Activated CD8-positive, alpha-beta memory T cell treated with anti-CD3 and anti-CD28 coated beads for 36 hours (primary cell): ENCODE measurements around the gene TMPRSS3. TPM values are rescaled to one million over a fixed set of nuclear protein-coding genes. Genes with fewer than 3 reads are reported as not detected.

ENCODE experiments used
- CTCF ChIA-PET: fragments of 350-600 bp; sonication (Branson Sonifier 250); formaldehyde crosslinking; loops from one replicate; lab custom pipeline; 2021; ENCODE audit warnings: antibody characterized with exemption; lab: Charles Lee
- POLR2A ChIA-PET: fragments of 350-600 bp; sonication (Branson Sonifier 250); formaldehyde crosslinking; loops from one replicate; lab custom pipeline; 2021; ENCODE audit warnings: antibody characterized with exemption; lab: Charles Lee
- total RNA-seq, 2 experiments: library from RNA; stranded (reverse); gene quantifications; one replicate each; pipeline ENCODE4 v1.2.3, GENCODE V29; 2021

The TMPRSS3 gene
- total RNA-seq, 2 experiments from 2014 or later = 31.2 to 33.8 TPM

GRCh38 chr21:42401154-42401553 lies 5.3 kb upstream of the TMPRSS3 start:
- CTCF ChIA-PET = interaction anchor here (2.0 kb wide), 1 partner anchor 19 kb away, joined by 5 read pairs; no protein-coding TSS in a partner anchor
- POLR2A ChIA-PET = interaction anchor here (0.8 kb wide), 1 partner anchor 24 kb away, joined by 3 read pairs; no protein-coding TSS in a partner anchor

GRCh38 chr21:42400525-42400924 lies 4.7 kb upstream of the TMPRSS3 start:
- ChIA-PET CTCF (interaction anchor here (2.0 kb wide), 1 partner anchor 19 kb away, joined by 5 read pairs; no protein-coding TSS in a partner anchor), POLR2A (interaction anchor here (0.8 kb wide), 1 partner anchor 25 kb away, joined by 3 read pairs; no protein-coding TSS in a partner anchor)

GRCh38 chr21:42398436-42399028 lies 2.7 kb upstream of the TMPRSS3 start:
- CTCF ChIA-PET = interaction anchor here (0.7 to 1.7 kb wide), 4 partner anchors 26 to 161 kb away, joined by 3 to 8 read pairs (median 4); no protein-coding TSS in a partner anchor
- POLR2A ChIA-PET = interaction anchor here (0.6 kb wide), 1 partner anchor 39 kb away, joined by 4 read pairs; no protein-coding TSS in a partner anchor

- POLR2A ChIA-PET = no interaction called here
- CTCF ChIA-PET = interaction anchor here (0.7 to 1.7 kb wide), 4 partner anchors 27 to 161 kb away, joined by 3 to 8 read pairs (median 4); no protein-coding TSS in a partner anchor
Measured at GRCh38 chr21:42397746-42398394, 2.0 kb upstream of the TMPRSS3 start.

GRCh38 chr21:42396799-42397745 lies 1.2 kb upstream of the TMPRSS3 start:
- POLR2A ChIA-PET = no interaction called here
- CTCF ChIA-PET = no interaction called here

- ChIA-PET POLR2A (interaction anchor here (0.6 kb wide), 1 partner anchor 34 kb away, joined by 7 read pairs; no protein-coding TSS in a partner anchor), CTCF (no interaction called here)
Measured at GRCh38 chr21:42395302-42395701, 550 bp downstream of the TMPRSS3 start.

GRCh38 chr21:42393443-42393950 lies 2.4 kb downstream of the TMPRSS3 start:
- CTCF ChIA-PET = interaction anchor here (0.7 to 2.1 kb wide), 6 partner anchors 11 to 57 kb away, joined by 3 to 12 read pairs (median 3); partner anchors contain the start of gene UBASH3A
- POLR2A ChIA-PET = interaction anchor here (0.6 to 1.4 kb wide), 4 partner anchors 10 to 1583 kb away, joined by 3 to 11 read pairs (median 4); partner anchors contain the start of gene UBASH3A

GRCh38 chr21:42392731-42393442 lies 3.0 kb downstream of the TMPRSS3 start:
- CTCF ChIA-PET = interaction anchor here (0.7 to 2.1 kb wide), 6 partner anchors 10 to 58 kb away, joined by 3 to 12 read pairs (median 3); partner anchors contain the start of gene UBASH3A
- POLR2A ChIA-PET = interaction anchor here (0.6 to 1.4 kb wide), 5 partner anchors 11 to 1584 kb away, joined by 4 to 11 read pairs (median 4); partner anchors contain the start of gene UBASH3A

- ChIA-PET POLR2A (no interaction called here), CTCF (interaction anchor here (1.1 kb wide), 1 partner anchor 34 kb away, joined by 3 read pairs; no protein-coding TSS in a partner anchor)
Measured at GRCh38 chr21:42391297-42391696, 4.6 kb downstream of the TMPRSS3 start.

GRCh38 chr21:42390696-42391095 lies 5.2 kb downstream of the TMPRSS3 start:
- POLR2A ChIA-PET = no interaction called here

GRCh38 chr21:42390193-42390592 lies 5.7 kb downstream of the TMPRSS3 start:
- ChIA-PET CTCF (interaction anchor here (1.1 kb wide), 1 partner anchor 36 kb away, joined by 3 read pairs; no protein-coding TSS in a partner anchor), POLR2A (no interaction called here)

More at GRCh38 chr21:42390696-42391095, 5.2 kb downstream of the TMPRSS3 start:
- CTCF ChIA-PET = interaction anchor here (1.1 kb wide), 1 partner anchor 35 kb away, joined by 3 read pairs; no protein-coding TSS in a partner anchor

- ChIA-PET CTCF (no interaction called here), POLR2A (no interaction called here)
Measured at GRCh38 chr21:42389449-42389835, 6.4 kb downstream of the TMPRSS3 start.

GRCh38 chr21:42388740-42389448 lies 7.0 kb downstream of the TMPRSS3 start:
- CTCF ChIA-PET = no interaction called here
- POLR2A ChIA-PET = interaction anchor here (0.6 kb wide), 1 partner anchor 22 kb away, joined by 4 read pairs; no protein-coding TSS in a partner anchor

- ChIA-PET POLR2A (no interaction called here), CTCF (interaction anchor here (0.7 to 1.2 kb wide), 2 partner anchors 16 to 161 kb away, joined by 3 read pairs; partner anchors contain the start of gene UBASH3A)
Measured at GRCh38 chr21:42387843-42388340, 8.0 kb downstream of the TMPRSS3 start.

GRCh38 chr21:42387164-42387563 lies 8.7 kb downstream of the TMPRSS3 start:
- POLR2A ChIA-PET = no interaction called here
- CTCF ChIA-PET = interaction anchor here (0.7 to 1.2 kb wide), 2 partner anchors 17 to 160 kb away, joined by 3 read pairs; partner anchors contain the start of gene UBASH3A

GRCh38 chr21:42386034-42386591 lies 9.7 kb downstream of the TMPRSS3 start:
- POLR2A ChIA-PET = interaction anchor here (1.0 kb wide), 1 partner anchor 25 kb away, joined by 3 read pairs; no protein-coding TSS in a partner anchor
- CTCF ChIA-PET = interaction anchor here (0.6 kb wide), 1 partner anchor 116 kb away, joined by 6 read pairs; no protein-coding TSS in a partner anchor
